Spleen (tissue), 11 donors: ENCODE results near the gene PTPRC. TPM values are rescaled to one million over a fixed set of nuclear protein-coding genes. Genes with fewer than 3 reads are reported as not detected.
A peak's percentile ranks its signal among the peaks of the same experiment; 100 is the strongest.

Experiments used
- DNase-seq: peaks from one replicate; pipeline ENCODE4 v3.0.0-alpha.2; 2020
- H3K27ac ChIP-seq, 8 donors: fragments of 200-600 bp; sonication (generic) in 7 of 8; 1 replicate in 4 of 8; 2 replicates in 4 of 8; pipeline versions ENCODE4 v1.5.0 to v1.8.0; 2016 to 2021; ENCODE audit warnings: inconsistent platforms in 4 of 8, mild to moderate bottlenecking in 4 of 8, moderate library complexity in 1 of 8
- H3K27me3 ChIP-seq, 7 donors: fragments of 200-600 bp; sonication (generic) in 6 of 7; replicated peaks in 1 of 7; 1 replicate in 4 of 7; 2 replicates in 3 of 7; pipeline versions ENCODE4 v1.5.0 to v1.8.0; 2016 to 2021; ENCODE audit warnings: inconsistent platforms in 3 of 7, mild to moderate bottlenecking in 1 of 7
- H3K36me3 ChIP-seq, 6 donors: fragments of 200-600 bp; sonication (generic) in 5 of 6; 1 replicate in 4 of 6; 2 replicates in 2 of 6; pipeline versions ENCODE4 v1.5.0 to v1.8.0; 2016 to 2021; ENCODE audit warnings: inconsistent platforms in 2 of 6
- H3K4me1 ChIP-seq, 6 donors: fragments of 200-600 bp; sonication (generic) in 5 of 6; 1 replicate in 3 of 6; 2 replicates in 3 of 6; pipeline versions ENCODE4 v1.5.0 to v1.8.0; 2016 to 2021; ENCODE audit warnings: inconsistent platforms in 3 of 6
- H3K4me3 ChIP-seq, 8 donors: fragments of 200-600 bp; sonication (generic) in 7 of 8; 1 replicate in 4 of 8; 2 replicates in 4 of 8; pipeline versions ENCODE4 v1.5.0 to v1.8.0; 2016 to 2021; ENCODE audit warnings: inconsistent platforms in 4 of 8, mild to moderate bottlenecking in 4 of 8, moderate library complexity in 2 of 8
- H3K9me3 ChIP-seq, 8 donors: fragments of 200-600 bp; sonication (generic) in 7 of 8; 1 replicate in 4 of 8; 2 replicates in 4 of 8; pipeline versions ENCODE4 v1.5.0 to v1.8.0; 2016 to 2021; ENCODE audit warnings: inconsistent platforms in 4 of 8
- POLR2A ChIP-seq, 3 donors: fragments of 450-650 bp; IDR thresholded peaks; one replicate each; pipeline ENCODE4 v1.5.1; 2017; ENCODE audit warnings: antibody characterized with exemption in 3 of 3, mild to moderate bottlenecking in 1 of 3
- POLR2AphosphoS5 ChIP-seq, 3 donors: sonication (generic); formaldehyde crosslinking; IDR thresholded peaks; one replicate each; pipeline ENCODE4 v1.5.1; 2017; ENCODE audit warnings: antibody characterized with exemption in 3 of 3
- WGBS, 5 donors: extraction: QIAGEN DNeasy Blood & Tissue Kit in 3 of 5; methylation state at CpG; one replicate each; pipeline versions ENCODE4 v1.1.5 to v1.1.7; 2013 to 2018; 5-methylcytosine and 5-hydroxymethylcytosine counted together
- intact Hi-C: fragments of 100-400 bp; cut with DNase I; formaldehyde crosslinking; loops from one replicate; pipeline ENCODE4 v1.15.0; 2023; ENCODE audit warnings: low total_unique reads
- polyA plus RNA-seq, 3 donors: library from polyadenylated mRNA; stranded (reverse); fragments of 200-250 nt; gene quantifications; one replicate each; pipeline ENCODE4 v1.2.1, GENCODE V29; 2013
- total RNA-seq, 7 donors: library from RNA; depleted of rRNA in 3 of 7; stranded (reverse); fragments of >200 nt in 3 of 7; fragmentation: NEBNext Ultra II Directional in 4 of 7; extraction: Animal tissue kit (Norgen Biotek cat#: 25700) in 4 of 7; gene quantifications; one replicate each; pipeline versions ENCODE4 v1.1.0 to v1.2.1, GENCODE V29; 2016 to 2021
- TF ChIP-seq, protein P1 (sequence below), 11 experiments: fragments of 200-600 bp in 7 of 11; fragments of 450-650 bp in 4 of 11; sonication (generic) in 4 of 11; IDR thresholded peaks in 8 of 11; conservative IDR thresholded peaks in 3 of 11; 1 replicate in 7 of 11; 2 replicates in 4 of 11; pipeline versions ENCODE4 v1.4.0 to v1.8.0; 2016 to 2021; ENCODE audit warnings: antibody characterized with exemption in 11 of 11, inconsistent platforms in 4 of 11, mild to moderate bottlenecking in 1 of 11
- donor health status: healthy with polysubstance abuse.
- donor health status: DM: no; HTN: no; CAD: no; lungs with moderate emphysema.
- donor health status: DM: no; HTN: no; CAD: no.
- donor health status: Bipolar disorder and iron deficiency.
- donor health status: healthy.
- donor health status: DM: no; HTN: no; CAD: no.
- donor health status: DM: yes; HTN: yes; CAD: no.

PTPRC gene
- total and polyA plus RNA-seq, 10 donors = 79.2 to 716 (median 476) TPM

- no peaks in the 10 kb centered on the region for H3K9me3 ChIP-seq
- TF ChIP-seq POLR2A (IDR thresholded peaks at IDR 0.05) = no peak
- no peak for TF ChIP-seq POLR2AphosphoS5 (IDR thresholded peaks at IDR 0.05)
- TF ChIP-seq, protein P1, sequence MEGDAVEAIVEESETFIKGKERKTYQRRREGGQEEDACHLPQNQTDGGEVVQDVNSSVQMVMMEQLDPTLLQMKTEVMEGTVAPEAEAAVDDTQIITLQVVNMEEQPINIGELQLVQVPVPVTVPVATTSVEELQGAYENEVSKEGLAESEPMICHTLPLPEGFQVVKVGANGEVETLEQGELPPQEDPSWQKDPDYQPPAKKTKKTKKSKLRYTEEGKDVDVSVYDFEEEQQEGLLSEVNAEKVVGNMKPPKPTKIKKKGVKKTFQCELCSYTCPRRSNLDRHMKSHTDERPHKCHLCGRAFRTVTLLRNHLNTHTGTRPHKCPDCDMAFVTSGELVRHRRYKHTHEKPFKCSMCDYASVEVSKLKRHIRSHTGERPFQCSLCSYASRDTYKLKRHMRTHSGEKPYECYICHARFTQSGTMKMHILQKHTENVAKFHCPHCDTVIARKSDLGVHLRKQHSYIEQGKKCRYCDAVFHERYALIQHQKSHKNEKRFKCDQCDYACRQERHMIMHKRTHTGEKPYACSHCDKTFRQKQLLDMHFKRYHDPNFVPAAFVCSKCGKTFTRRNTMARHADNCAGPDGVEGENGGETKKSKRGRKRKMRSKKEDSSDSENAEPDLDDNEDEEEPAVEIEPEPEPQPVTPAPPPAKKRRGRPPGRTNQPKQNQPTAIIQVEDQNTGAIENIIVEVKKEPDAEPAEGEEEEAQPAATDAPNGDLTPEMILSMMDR (IDR thresholded peaks at IDR 0.05 in 8 of 11, conservative IDR thresholded peaks at IDR 0.05 in 3 of 11) = no peak
- no peaks in the 10 kb centered on the region for H3K27me3 ChIP-seq
- intact Hi-C loops = no loop called here
- WGBS, 5 donors = 96 to 99% (median 96%) methylated on average over 5 of the region's 5 CpGs
- no peak overlapping the region for H3K4me3 ChIP-seq
- no peak overlapping the region for H3K27ac ChIP-seq
- H3K36me3 ChIP-seq = peaks cover 0 to 100% (median 66%) of the 10 kb centered on the region in 6 donors
- H3K4me1 ChIP-seq = peaks cover 0 to 47% (median 5%) of the 10 kb centered on the region in 6 donors
- DNase-seq = no peak
Observed at GRCh38 chr1:198729195-198729863, 90.5 kb downstream of the PTPRC start.

DNA sequence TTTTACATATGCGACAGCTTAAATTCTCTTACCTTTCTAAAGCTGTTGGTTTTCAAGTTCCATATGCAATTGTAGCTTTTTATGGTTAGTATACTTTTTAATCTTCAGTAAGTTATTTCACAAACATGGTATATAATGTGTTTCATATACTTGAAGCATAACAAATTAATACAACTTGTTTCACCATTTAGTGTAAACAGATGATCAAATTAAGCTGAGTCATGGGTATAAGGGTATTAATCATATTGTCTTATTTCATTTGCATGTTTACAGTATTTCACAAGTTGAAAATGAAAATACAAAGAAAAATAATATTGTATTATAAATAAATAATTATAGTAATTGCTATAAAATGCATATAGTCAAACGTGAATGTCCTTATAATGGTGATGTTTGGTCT is 92.1 kb downstream of the PTPRC start:
- intact Hi-C loops = no loop called here
- TF ChIP-seq POLR2A (IDR thresholded peaks at IDR 0.05) (no peak), POLR2AphosphoS5 (IDR thresholded peaks at IDR 0.05) (no peak)
- TF ChIP-seq, protein P1 (IDR thresholded peaks at IDR 0.05 in 8 of 11, conservative IDR thresholded peaks at IDR 0.05 in 3 of 11) = no peak
- 85 to 95% (median 90%) methylated on average over 2 of the region's 2 CpGs for WGBS, 5 donors
- no peak for DNase-seq
- no peaks in the 10 kb centered on the region for H3K9me3 ChIP-seq
- H3K4me3 ChIP-seq = no peak overlapping the region
- no peak overlapping the region for H3K27ac ChIP-seq
- H3K27me3 ChIP-seq = no peaks in the 10 kb centered on the region
- peaks cover 0 to 40% (median under 1%) of the 10 kb centered on the region in 6 donors for H3K4me1 ChIP-seq
- H3K36me3 ChIP-seq = peaks cover 0 to 100% (median 78%) of the 10 kb centered on the region in 6 donors

GRCh38 chr1:198734323-198735008 is 95.6 kb downstream of the PTPRC start:
- H3K36me3 ChIP-seq = peaks cover 0 to 100% (median 78%) of the 10 kb centered on the region in 6 donors
- H3K27me3 ChIP-seq = no peaks in the 10 kb centered on the region
- no peak overlapping the region for H3K4me3 ChIP-seq
- TF ChIP-seq POLR2A (IDR thresholded peaks at IDR 0.05) (no peak), POLR2AphosphoS5 (IDR thresholded peaks at IDR 0.05) (no peak)
- 42 to 56% (median 48%) methylated on average over 2 of the region's 2 CpGs for WGBS, 5 donors
- no peaks in the 10 kb centered on the region for H3K9me3 ChIP-seq
- intact Hi-C loops = no loop called here
- peak overlapping the region in 1 of 8 donors; percentile 8 for H3K27ac ChIP-seq
- peaks cover 0 to 22% (median 0%) of the 10 kb centered on the region in 6 donors for H3K4me1 ChIP-seq
- DNase-seq = no peak

- DNase-seq = no peak
- Histone ChIP-seq H3K27ac (no peak overlapping the region), H3K36me3 (peaks cover 6 to 100% (median 65%) of the 10 kb centered on the region in 6 donors), H3K4me3 (no peak overlapping the region), H3K4me1 (peaks cover 0 to 5% (median 0%) of the 10 kb centered on the region in 6 donors), H3K27me3 (no peaks in the 10 kb centered on the region), H3K9me3 (no peaks in the 10 kb centered on the region)
- TF ChIP-seq, protein P1 (IDR thresholded peaks at IDR 0.05 in 8 of 11, conservative IDR thresholded peaks at IDR 0.05 in 3 of 11) = no peak
- no peak for TF ChIP-seq POLR2A (IDR thresholded peaks at IDR 0.05)
- no peak for TF ChIP-seq POLR2AphosphoS5 (IDR thresholded peaks at IDR 0.05)
- intact Hi-C loops = no loop called here
- 77 to 90% (median 82%) methylated on average over 3 of the region's 3 CpGs for WGBS, 5 donors
Observed at GRCh38 chr1:198741744-198742143, 102.9 kb downstream of the PTPRC start.
